HepG2 (cell line): ENCODE data around the gene MIB1. TPM values are rescaled to one million over a fixed set of nuclear protein-coding genes. Genes with fewer than 3 reads are reported as not detected.

Source experiments
- ATAC-seq: fragments of 200-7000 bp; cut with Tn5 transposase; 3 replicates; pipeline ENCODE4 v1.9.1; 2020; ENCODE audit warnings: mild to moderate bottlenecking, moderate library complexity
- BruUV-seq: library from RNA; stranded (reverse); fragments of 400-500 nt; replicated peaks from 2 replicates; lab custom pipeline; 2021; lab: Mats Ljungman, UMichigan
- CTCF ChIA-PET: fragments of 300-600 bp; formaldehyde crosslinking; extraction: SDS; loops from one replicate; lab custom pipeline; 2021; ENCODE audit warnings: low total read pairs, inconsistent platforms, low intra/inter-chr PET ratio; lab: Yijun Ruan, JAX
- POLR2A ChIA-PET: fragments of 350-600 bp; sonication (Branson Sonifier 250); formaldehyde crosslinking; loops from one replicate; lab custom pipeline; 2020; ENCODE audit warnings: antibody characterized with exemption, inconsistent platforms; lab: Yijun Ruan, JAX
- DNase-seq: peaks from one replicate; pipeline ENCODE4 v3.0.0-alpha.2; 2015; ENCODE audit warnings: low spot score
- FAIRE-seq: peaks from 3 replicates; lab custom pipeline; 2011; peaks lifted over from hg19 to GRCh38; lab: Jason Lieb, UNC
- H2AFZ ChIP-seq: one replicate; pipeline ENCODE4 v1.6.1; 2011; ENCODE audit warnings: low read length, inconsistent platforms
- H3K27ac ChIP-seq: fragments of 300-600 bp; 3 replicates; pipeline ENCODE4 v1.8.0; 2011; ENCODE audit warnings: mixed run types, mild to moderate bottlenecking, mixed read lengths, low read length, inconsistent platforms; ENCODE audit not compliant: insufficient read depth; ENCODE audit errors: extremely low read length
- H3K27me3 ChIP-seq, 2 experiments: fragments of 200-600 bp in 1 of 2; 2 replicates in 1 of 2; 3 replicates in 1 of 2; pipeline versions ENCODE4 v1.6.0 to v1.8.0; 2011; ENCODE audit warnings: low read length in 2 of 2, mild to moderate bottlenecking in 2 of 2, moderate library complexity in 2 of 2, inconsistent platforms in 1 of 2; ENCODE audit not compliant: insufficient read depth in 2 of 2, control insufficient read depth in 1 of 2
- H3K36me3 ChIP-seq, 2 experiments: fragments of 200-600 bp in 1 of 2; replicated peaks in 1 of 2; 2 replicates in 1 of 2; 3 replicates in 1 of 2; pipeline versions ENCODE4 v1.5.1 to v1.8.0; 2011; ENCODE audit warnings: low read length in 2 of 2, inconsistent platforms in 1 of 2; ENCODE audit not compliant: insufficient read depth in 2 of 2, control insufficient read depth in 1 of 2
- H3K4me1 ChIP-seq: 2 replicates; pipeline ENCODE4 v1.5.1; 2012; ENCODE audit warnings: low read length, inconsistent platforms; ENCODE audit not compliant: insufficient read depth
- H3K4me2 ChIP-seq: 2 replicates; pipeline ENCODE4 v1.6.0; 2011; ENCODE audit warnings: low read depth, low read length, inconsistent platforms
- H3K4me3 ChIP-seq, 3 experiments: fragments of 200-600 bp in 1 of 3; sonication (generic), shearing (Covaris generic) in 1 of 3; replicated peaks in 1 of 3; 2 replicates each; pipeline ENCODE4 v1.5.1; 2011 to 2016; ENCODE audit warnings: low read length in 3 of 3, inconsistent platforms in 2 of 3, low read depth in 2 of 3, mild to moderate bottlenecking in 2 of 3, control low read depth in 1 of 3, mixed read lengths in 1 of 3; ENCODE audit not compliant: insufficient read depth in 1 of 3
- H3K79me2 ChIP-seq: one replicate; pipeline ENCODE4 v1.6.1; 2011; ENCODE audit warnings: low read length, inconsistent platforms; ENCODE audit not compliant: insufficient read depth
- H3K9ac ChIP-seq: 2 replicates; pipeline ENCODE4 v1.6.0; 2011; ENCODE audit warnings: mild to moderate bottlenecking, low read depth, low read length, inconsistent platforms; ENCODE audit not compliant: insufficient read depth
- H3K9me3 ChIP-seq: 2 replicates; pipeline ENCODE4 v1.5.1; 2012; ENCODE audit warnings: mild to moderate bottlenecking, low read length
- H4K20me1 ChIP-seq: 2 replicates; pipeline ENCODE4 v1.6.0; 2011; ENCODE audit warnings: inconsistent platforms, mild to moderate bottlenecking, low read length, moderate library complexity; ENCODE audit not compliant: insufficient read depth
- ARID2 ChIP-seq: sonication (generic); formaldehyde crosslinking; IDR thresholded peaks from 2 replicates; pipeline ENCODE4 v1.8.1; 2022; ENCODE audit warnings: mild to moderate bottlenecking, missing genetic modification reagents, borderline replicate concordance
- ARID3A ChIP-seq: IDR thresholded peaks from 2 replicates; pipeline ENCODE4 v1.6.1; 2012; ENCODE audit warnings: low read depth, low read length, improper control_type of control experiment
- BCL3 ChIP-seq: sonication (generic); formaldehyde crosslinking; IDR thresholded peaks from 2 replicates; pipeline ENCODE4 v1.5.1; 2020; ENCODE audit warnings: mild to moderate bottlenecking, missing genetic modification reagents, moderate library complexity
- MATR3 ChIP-seq: sonication (generic); formaldehyde crosslinking; IDR thresholded peaks from 2 replicates; pipeline ENCODE4 v1.4.0; 2020; ENCODE audit warnings: missing genetic modification reagents
- MAZ ChIP-seq, 2 experiments: sonication (generic) in 1 of 2; formaldehyde crosslinking in 1 of 2; IDR thresholded peaks; 2 replicates each; pipeline versions ENCODE4 v1.5.0 to v1.6.1; 2012 to 2020; ENCODE audit warnings: low read depth in 2 of 2, mild to moderate bottlenecking in 2 of 2, borderline replicate concordance in 1 of 2, improper control_type of control experiment in 1 of 2, low read length in 1 of 2, missing genetic modification reagents in 1 of 2, moderate library complexity in 1 of 2
- MBNL3 ChIP-seq: fragments of 250-450 bp; sonication (Bioruptor Pico); conservative IDR thresholded peaks from 2 replicates; pipeline ENCODE4 v1.8.0; 2022; ENCODE audit warnings: mild to moderate bottlenecking, inconsistent platforms
- MTF1 ChIP-seq: sonication (generic); formaldehyde crosslinking; IDR thresholded peaks from 2 replicates; pipeline ENCODE4 v1.5.0; 2020; ENCODE audit warnings: missing genetic modification reagents
- PCBP1 ChIP-seq: fragments of 200-400 bp; formaldehyde crosslinking; IDR thresholded peaks from 2 replicates; pipeline ENCODE4 v1.6.1; 2017; ENCODE audit warnings: mild to moderate bottlenecking, low read depth, low read length, borderline replicate concordance
- RBAK ChIP-seq: sonication (generic); formaldehyde crosslinking; IDR thresholded peaks from 2 replicates; pipeline ENCODE4 v1.5.1; 2020; ENCODE audit warnings: mild to moderate bottlenecking, missing genetic modification reagents
- ZNF274 ChIP-seq: sonication (generic); formaldehyde crosslinking; IDR thresholded peaks from 2 replicates; pipeline ENCODE4 v1.5.1; 2020; ENCODE audit warnings: mild to moderate bottlenecking, missing genetic modification reagents
- ZNF343 ChIP-seq: sonication (generic); formaldehyde crosslinking; IDR thresholded peaks from 2 replicates; pipeline ENCODE4 v1.4.0; 2020; ENCODE audit warnings: mild to moderate bottlenecking, missing genetic modification reagents
- ZNF788 ChIP-seq: sonication (generic); formaldehyde crosslinking; IDR thresholded peaks from 2 replicates; pipeline ENCODE4 v1.5.0; 2020; ENCODE audit warnings: mild to moderate bottlenecking, missing genetic modification reagents, borderline replicate concordance
- WGBS: methylation state at CpG from one replicate; pipeline ENCODE4 v1.1.6; 2017; ENCODE audit warnings: low lambda C conversion rate; 5-methylcytosine and 5-hydroxymethylcytosine counted together
- in situ Hi-C: cut with HindIII; loops from 2 replicates; pipeline ENCODE4 v1.10.0; 2017; ENCODE audit warnings: low pct_unique_long_range_greater_than_20kb; ENCODE audit not compliant: extremely low pct_ligation_motif_present
- intact Hi-C: fragments of 100-400 bp; cut with micrococcal nuclease; formaldehyde crosslinking; loops from one replicate; pipeline ENCODE4 v1.10.0; 2022; ENCODE audit not compliant: unreplicated experiment
- polyA plus RNA-seq, 8 experiments: library from polyadenylated mRNA; depleted of rRNA in 3 of 8; stranded (reverse) in 7 of 8; unstranded in 1 of 8; fragments of >200 nt; fragmentation: Illumina TruSeq in 4 of 8; extraction: Trizol in 4 of 8; gene quantifications; 2 replicates each; pipeline versions ENCODE4 v1.2.1 to v1.2.3, GENCODE V29; 2011 to 2016; ENCODE audit warnings: low read depth in 4 of 8, missing spikeins in 1 of 8, mixed read lengths in 1 of 8; ENCODE audit not compliant: insufficient read depth in 1 of 8
- total RNA-seq, 5 experiments: library from RNA; depleted of rRNA; stranded (reverse); fragments of >200 nt; fragmentation: Illumina TruSeq; extraction: Trizol; gene quantifications; 2 replicates each; pipeline ENCODE4 v1.2.3, GENCODE V29; 2016; ENCODE audit warnings: low read depth in 1 of 5

The MIB1 gene
- total and polyA plus RNA-seq, 2 of the 13 experiments (the other 11 are each of a cell fraction or from before 2014, with no cell fraction given): 12.0 to 47.0 TPM

- Histone ChIP-seq H2AFZ (no peak overlapping the region), H4K20me1 (no peaks in the 10 kb centered on the region), H3K27ac (no peak overlapping the region), H3K9me3 (no peaks in the 10 kb centered on the region)
- intact Hi-C loops (no loop called here), in situ Hi-C loops (no loop called here)
- TF ChIP-seq MTF1 (CRISPR knock-in tag) (no peak), RBAK (no peak), ZNF788 (CRISPR knock-in tag) (no peak), MAZ (IDR thresholded peaks at IDR 0.05; ENCODE audit: borderline replicate concordance, low read depth, low read length) (no peak), MAZ (CRISPR knock-in tag; IDR thresholded peaks at IDR 0.05; ENCODE audit: low read depth) (no peak), PCBP1 (no peak), ARID3A (no peak), BCL3 (CRISPR knock-in tag) (no peak), ZNF274 (no peak), MATR3 (CRISPR knock-in tag) (no peak), MBNL3 (no peak), ZNF343 (CRISPR knock-in tag) (no peak), ARID2 (CRISPR knock-in tag) (no peak)
- TF ChIP-seq, all 625 proteins: peak for 0
- FAIRE-seq (no peak), ATAC-seq (no peak), DNase-seq (no peak)
- WGBS: 94% methylated on average over 3 of the region's 3 CpGs
- no peak overlapping the region for H3K4me2 ChIP-seq
- H3K9ac ChIP-seq: no peak overlapping the region
- CTCF ChIA-PET: no interaction called here
- no peak overlapping the region for H3K4me3 ChIP-seq
- BruUV-seq: no TSS peak
- POLR2A ChIA-PET: no interaction called here
- peaks cover 1 to 27% of the 10 kb centered on the region in 2 experiments; a peak in 4 of 5 replicates for H3K36me3 ChIP-seq
- no peaks in the 10 kb centered on the region for H3K27me3 ChIP-seq
- no peaks in the 10 kb centered on the region for H3K4me1 ChIP-seq
- no peaks in the 10 kb centered on the region for H3K79me2 ChIP-seq
Measured at GRCh38 chr18:21853016-21853415, 112.4 kb downstream of the MIB1 start.
